GM18870 (cell line): ENCODE results near the gene RBM43.

Experiments used
- ATAC-seq: cut with Tn5 transposase; IDR thresholded peaks from one replicate; pipeline ENCODE4 v1.9.1; 2021; ENCODE audit warnings: moderate library complexity; ENCODE audit not compliant: unreplicated experiment

The RBM43 gene

GRCh38 chr2:151230627-151231140 lies 31.0 kb downstream of the RBM43 start:
- ATAC-seq, result no peak

- no peak for ATAC-seq
Observed at GRCh38 chr2:151228847-151229512, 32.7 kb downstream of the RBM43 start.

GRCh38 chr2:151217343-151217742 lies 44.3 kb downstream of the RBM43 start:
- no peak for ATAC-seq

GRCh38 chr2:151207100-151207499 lies 54.6 kb downstream of the RBM43 start:
- ATAC-seq, result no peak

- no peak for ATAC-seq
Observed at GRCh38 chr2:151206446-151206968, 55.2 kb downstream of the RBM43 start.

- no peak for ATAC-seq
Observed at GRCh38 chr2:151205571-151205970, 56.1 kb downstream of the RBM43 start.

- no peak for ATAC-seq
Observed at GRCh38 chr2:151204756-151205155, 56.9 kb downstream of the RBM43 start.

GRCh38 chr2:151200844-151201243 lies 60.8 kb downstream of the RBM43 start:
- ATAC-seq, result no peak

GRCh38 chr2:151200277-151200676 lies 61.4 kb downstream of the RBM43 start:
- no peak for ATAC-seq

GRCh38 chr2:151198645-151199044 lies 63.0 kb downstream of the RBM43 start:
- ATAC-seq, result no peak
